Mononuclear cell (primary cell): ENCODE measurements around the gene EEF1A2. TPM values are rescaled to one million over a fixed set of nuclear protein-coding genes. Genes with fewer than 3 reads are reported as not detected.

ENCODE experiments used
- H3K27me3 ChIP-seq: 2 replicates; pipeline ENCODE4 v1.6.0; 2011; ENCODE audit warnings: low read length, control low read depth; ENCODE audit not compliant: insufficient read depth
- H3K4me1 ChIP-seq: 2 replicates; pipeline ENCODE4 v1.5.1; 2011; ENCODE audit warnings: mild to moderate bottlenecking, low read length, control low read depth; ENCODE audit not compliant: insufficient read depth
- H3K4me3 ChIP-seq: 2 replicates; pipeline ENCODE4 v1.5.1; 2011; ENCODE audit warnings: mild to moderate bottlenecking, low read length, moderate library complexity
- H3K9me3 ChIP-seq: 2 replicates; pipeline ENCODE4 v1.5.1; 2011; ENCODE audit warnings: low read depth, mild to moderate bottlenecking, control low read depth, low read length
- total RNA-seq: library from RNA; depleted of rRNA; stranded (reverse); fragments of >200 nt; gene quantifications from one replicate; pipeline ENCODE4 v1.2.3, GENCODE V29; 2012

The EEF1A2 gene
- total RNA-seq, 1 donor = 0.73 TPM

GRCh38 chr20:63469019-63469712 is 29.7 kb downstream of the EEF1A2 start:
- no peak overlapping the region for H3K4me3 ChIP-seq
- peaks cover 15% of the 10 kb centered on the region for H3K27me3 ChIP-seq
- H3K4me1 ChIP-seq = peaks cover 5% of the 10 kb centered on the region
- H3K9me3 ChIP-seq = no peaks in the 10 kb centered on the region

DNA sequence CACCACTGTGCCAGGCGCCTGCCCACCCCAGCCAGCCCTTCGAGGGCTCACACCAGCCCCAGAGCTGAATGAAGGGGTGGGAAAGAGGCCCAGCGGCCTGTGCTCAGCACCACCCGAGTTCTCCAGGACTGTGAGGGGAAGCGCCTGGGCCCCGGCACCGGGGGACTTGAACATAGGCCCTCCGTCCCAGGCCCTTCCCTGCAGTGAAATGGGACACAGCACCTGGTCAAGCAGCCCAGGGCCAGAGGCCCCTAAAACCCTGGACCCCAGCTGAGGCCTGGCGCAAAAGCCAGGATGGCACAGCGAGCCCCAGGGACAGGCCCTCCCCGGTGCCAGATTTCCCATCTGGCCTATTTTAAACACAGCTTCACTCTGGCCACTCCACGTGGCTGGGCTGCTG is 30.5 kb downstream of the EEF1A2 start:
- no peaks in the 10 kb centered on the region for H3K9me3 ChIP-seq
- peaks cover 10% of the 10 kb centered on the region for H3K27me3 ChIP-seq
- peaks cover 5% of the 10 kb centered on the region for H3K4me1 ChIP-seq
- H3K4me3 ChIP-seq = no peak overlapping the region

- Histone ChIP-seq H3K9me3 (no peaks in the 10 kb centered on the region), H3K4me3 (no peak overlapping the region), H3K27me3 (peaks cover 5% of the 10 kb centered on the region), H3K4me1 (peaks cover 5% of the 10 kb centered on the region)
Measured at GRCh38 chr20:63467294-63468083, 31.4 kb downstream of the EEF1A2 start.

DNA sequence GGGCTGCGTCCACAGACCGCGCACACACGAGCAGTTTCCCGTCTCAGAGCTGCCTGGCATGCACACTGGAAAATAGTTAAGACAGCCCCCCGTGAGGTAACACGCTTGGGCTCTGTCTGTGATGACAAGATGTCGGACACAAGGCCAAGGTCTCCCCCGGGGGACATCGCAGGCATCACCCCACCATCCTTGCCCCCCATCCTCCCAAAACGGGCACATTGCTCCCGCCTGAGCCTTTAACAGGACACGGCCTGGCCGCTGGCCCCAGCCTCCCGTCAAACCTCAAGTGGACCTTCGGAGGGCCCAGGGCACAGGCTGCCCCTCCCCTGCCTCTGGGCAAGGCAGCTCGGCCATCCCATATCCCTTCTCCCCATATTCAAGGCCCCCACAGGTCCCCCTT is 32.0 kb downstream of the EEF1A2 start:
- H3K4me1 ChIP-seq = peaks cover 1% of the 10 kb centered on the region
- no peaks in the 10 kb centered on the region for H3K9me3 ChIP-seq
- H3K27me3 ChIP-seq = peaks cover 5% of the 10 kb centered on the region
- H3K4me3 ChIP-seq = no peak overlapping the region

- no peaks in the 10 kb centered on the region for H3K9me3 ChIP-seq
- H3K4me1 ChIP-seq = no peaks in the 10 kb centered on the region
- peaks cover 5% of the 10 kb centered on the region for H3K27me3 ChIP-seq
- no peak overlapping the region for H3K4me3 ChIP-seq
Measured at GRCh38 chr20:63466250-63466825, 32.5 kb downstream of the EEF1A2 start.

DNA sequence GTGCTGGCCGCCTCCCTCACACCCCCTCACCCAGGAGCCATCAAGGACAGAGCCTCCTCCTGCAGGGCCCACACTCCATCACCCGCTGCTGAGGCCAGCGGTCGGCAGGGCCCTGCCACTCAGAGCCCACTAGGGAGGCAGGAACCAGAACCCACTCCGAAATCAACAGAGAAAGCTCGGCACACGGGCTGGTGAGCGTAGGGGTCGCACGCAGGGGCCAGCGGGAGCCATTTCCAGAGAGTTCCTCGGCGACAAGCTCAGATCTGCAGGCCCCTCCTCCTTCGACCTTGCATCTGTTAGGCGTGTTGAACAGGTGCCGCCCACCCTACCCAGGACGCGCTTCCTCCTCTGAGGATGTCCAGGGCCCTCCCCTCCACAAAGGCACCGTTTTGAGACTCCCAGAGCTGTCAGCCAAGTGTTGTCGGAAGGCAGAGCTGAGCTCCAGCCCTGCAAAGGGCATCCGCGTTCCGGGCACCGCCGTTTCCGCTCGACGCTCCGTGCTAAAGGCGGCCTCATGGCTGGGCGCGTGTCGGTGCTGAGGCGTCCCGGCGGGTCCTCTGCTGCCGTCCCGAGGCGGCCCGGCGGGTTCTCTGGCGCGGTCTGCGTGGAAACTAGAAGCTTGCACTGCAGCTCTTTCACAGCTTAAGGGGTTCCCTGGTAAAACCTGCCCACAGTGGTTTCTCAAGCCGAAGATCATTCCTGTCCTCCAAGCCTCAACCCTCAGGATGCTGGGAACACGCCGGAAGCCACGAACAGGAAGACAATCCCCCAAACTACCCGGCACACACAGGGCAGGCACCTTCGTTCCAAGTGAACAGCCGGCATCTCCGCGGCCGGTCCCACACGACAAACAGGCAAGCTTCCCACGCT is 33.3 kb downstream of the EEF1A2 start:
- H3K4me1 ChIP-seq = no peaks in the 10 kb centered on the region
- no peaks in the 10 kb centered on the region for H3K9me3 ChIP-seq
- peaks cover 2% of the 10 kb centered on the region for H3K27me3 ChIP-seq
- no peak overlapping the region for H3K4me3 ChIP-seq

- Histone ChIP-seq H3K27me3 (no peaks in the 10 kb centered on the region), H3K9me3 (no peaks in the 10 kb centered on the region), H3K4me1 (no peaks in the 10 kb centered on the region), H3K4me3 (no peak overlapping the region)
Measured at GRCh38 chr20:63464289-63464635, 34.6 kb downstream of the EEF1A2 start.

- no peak overlapping the region for H3K4me3 ChIP-seq
Measured at GRCh38 chr20:63463400-63464288, 35.2 kb downstream of the EEF1A2 start.

DNA sequence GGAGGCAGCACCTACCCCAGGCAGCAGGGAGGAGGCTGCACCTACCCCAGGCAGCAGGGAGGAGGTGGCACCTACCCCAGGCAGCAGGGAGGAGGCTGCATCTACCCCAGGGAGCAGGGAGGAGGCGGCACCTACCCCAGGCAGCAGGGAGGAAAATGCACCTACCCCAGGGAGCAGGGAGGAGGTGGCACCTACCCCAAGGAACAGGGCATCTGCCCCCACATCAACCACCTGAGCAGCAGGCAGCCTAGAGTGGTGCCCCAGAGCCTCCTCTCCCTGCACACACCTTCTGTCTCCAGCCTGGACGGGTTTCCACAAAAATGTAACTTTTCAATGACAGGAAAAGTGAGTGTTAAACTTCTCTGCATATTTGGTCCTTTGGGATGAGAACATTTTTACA is 36.6 kb downstream of the EEF1A2 start:
- H3K9me3 ChIP-seq = no peaks in the 10 kb centered on the region
- no peaks in the 10 kb centered on the region for H3K27me3 ChIP-seq
- no peak overlapping the region for H3K4me3 ChIP-seq
- no peaks in the 10 kb centered on the region for H3K4me1 ChIP-seq

More at GRCh38 chr20:63463400-63464288, 35.2 kb downstream of the EEF1A2 start:
- H3K9me3 ChIP-seq = no peaks in the 10 kb centered on the region
- H3K4me1 ChIP-seq = no peaks in the 10 kb centered on the region
- no peaks in the 10 kb centered on the region for H3K27me3 ChIP-seq

GRCh38 chr20:63461104-63461763 is 37.6 kb downstream of the EEF1A2 start:
- H3K4me1 ChIP-seq = no peaks in the 10 kb centered on the region
- no peaks in the 10 kb centered on the region for H3K27me3 ChIP-seq
- H3K4me3 ChIP-seq = no peak overlapping the region
- no peaks in the 10 kb centered on the region for H3K9me3 ChIP-seq

GRCh38 chr20:63459070-63459380 is 39.9 kb downstream of the EEF1A2 start:
- Histone ChIP-seq H3K4me3 (no peak overlapping the region), H3K27me3 (peaks cover 3% of the 10 kb centered on the region), H3K4me1 (no peaks in the 10 kb centered on the region), H3K9me3 (no peaks in the 10 kb centered on the region)

- Histone ChIP-seq H3K9me3 (no peaks in the 10 kb centered on the region), H3K27me3 (peaks cover 6% of the 10 kb centered on the region), H3K4me1 (no peaks in the 10 kb centered on the region), H3K4me3 (no peak overlapping the region)
Measured at GRCh38 chr20:63458170-63459069, 40.5 kb downstream of the EEF1A2 start.

- Histone ChIP-seq H3K9me3 (no peaks in the 10 kb centered on the region), H3K27me3 (peaks cover 6% of the 10 kb centered on the region), H3K4me1 (no peaks in the 10 kb centered on the region)
Measured at GRCh38 chr20:63457737-63458136, 41.1 kb downstream of the EEF1A2 start.

More at GRCh38 chr20:63457737-63458136, 41.1 kb downstream of the EEF1A2 start:
- H3K4me3 ChIP-seq = no peak overlapping the region
